GM19099 (cell line): Measurements from ENCODE around the gene AKR1D1.

Source experiments
- POLR2A ChIP-seq: IDR thresholded peaks from 3 replicates; pipeline ENCODE4 v1.6.1; 2011; ENCODE audit warnings: low read depth; ENCODE audit not compliant: insufficient read length; ENCODE audit errors: extremely low read depth

Gene AKR1D1, protein sequence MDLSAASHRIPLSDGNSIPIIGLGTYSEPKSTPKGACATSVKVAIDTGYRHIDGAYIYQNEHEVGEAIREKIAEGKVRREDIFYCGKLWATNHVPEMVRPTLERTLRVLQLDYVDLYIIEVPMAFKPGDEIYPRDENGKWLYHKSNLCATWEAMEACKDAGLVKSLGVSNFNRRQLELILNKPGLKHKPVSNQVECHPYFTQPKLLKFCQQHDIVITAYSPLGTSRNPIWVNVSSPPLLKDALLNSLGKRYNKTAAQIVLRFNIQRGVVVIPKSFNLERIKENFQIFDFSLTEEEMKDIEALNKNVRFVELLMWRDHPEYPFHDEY

DNA sequence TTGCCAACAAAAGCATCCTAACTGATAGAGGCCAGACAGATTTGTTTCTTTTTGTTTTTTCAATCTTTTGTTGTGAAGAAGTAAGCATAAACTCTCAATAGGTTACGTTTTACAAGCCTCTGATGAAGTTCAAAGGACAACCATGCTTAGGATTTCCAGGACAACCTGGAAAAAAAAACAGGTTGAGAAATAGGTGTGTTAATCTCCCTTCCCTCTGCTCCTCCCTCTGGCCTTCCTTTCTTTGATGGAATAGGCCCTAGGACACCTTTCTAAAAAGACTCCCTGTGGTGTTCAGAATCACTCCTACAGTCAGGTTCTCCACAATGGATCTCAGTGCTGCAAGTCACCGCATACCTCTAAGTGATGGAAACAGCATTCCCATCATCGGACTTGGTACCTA lies at the start of gene AKR1D1:
TSS of gene AKR1D1 (plus strand) at position 264 of the 400 bp plus-strand sequence. CDS start at position 324, 60 bp downstream.
- TF ChIP-seq POLR2A = no peak

DNA sequence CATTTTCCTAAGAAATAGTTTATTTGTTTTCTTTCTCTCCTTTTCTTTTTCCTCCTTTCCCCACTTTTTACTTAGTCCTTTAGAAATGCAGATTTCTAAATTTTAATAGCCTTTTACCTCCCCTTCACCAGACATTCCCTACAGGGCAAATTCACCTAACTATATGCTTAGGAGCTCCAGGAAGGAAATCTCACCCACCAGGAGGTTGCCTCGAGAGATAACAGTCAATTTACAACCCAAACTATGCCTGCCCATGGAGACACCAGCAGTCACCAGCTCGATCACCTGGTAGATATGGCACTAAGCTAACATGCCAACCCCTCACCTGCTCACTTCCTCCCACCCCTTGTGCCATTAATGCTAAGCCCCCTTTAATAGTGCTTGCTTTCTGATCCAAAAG lies 49.2 kb upstream of the AKR1D1 start:
- no peak for TF ChIP-seq POLR2A

DNA sequence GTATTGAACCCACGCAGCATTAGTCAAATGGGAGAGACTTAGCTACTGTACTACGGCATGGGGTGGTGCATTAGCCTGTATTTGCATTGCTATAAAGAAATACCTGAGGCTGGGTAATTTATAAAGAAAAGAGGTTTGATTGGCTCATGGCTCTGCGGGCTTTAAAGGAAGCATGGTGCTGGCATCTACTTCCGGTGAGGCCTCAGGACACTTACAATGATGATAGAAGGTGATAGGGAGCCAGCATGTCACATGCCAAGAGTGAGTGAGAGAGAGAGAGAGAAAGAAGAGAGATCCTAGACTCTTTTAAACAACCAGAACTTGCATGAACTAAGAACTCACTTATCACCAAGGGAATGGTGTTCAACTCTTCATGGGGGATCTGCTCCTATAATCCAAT lies 47.1 kb upstream of the AKR1D1 start:
- no peak for TF ChIP-seq POLR2A

DNA sequence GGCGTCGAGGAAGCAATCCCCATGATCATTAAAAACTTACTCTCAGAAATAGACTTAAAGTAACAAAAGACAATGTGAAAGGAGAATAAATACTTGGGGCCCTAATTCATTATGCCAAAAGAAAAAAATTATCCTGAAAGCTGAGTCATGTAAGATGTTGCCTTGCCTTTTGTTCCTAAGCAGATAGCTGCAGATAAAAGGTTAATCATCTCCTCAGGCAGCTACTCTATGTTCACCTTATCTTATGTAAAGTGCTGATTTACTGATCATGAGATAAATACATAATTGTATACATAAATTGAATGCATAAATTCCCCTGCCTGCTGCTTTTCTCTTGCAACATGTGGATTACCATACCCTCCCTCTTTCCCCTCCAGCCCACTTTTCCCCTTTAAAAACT lies 46.3 kb upstream of the AKR1D1 start:
- no peak for TF ChIP-seq POLR2A

DNA sequence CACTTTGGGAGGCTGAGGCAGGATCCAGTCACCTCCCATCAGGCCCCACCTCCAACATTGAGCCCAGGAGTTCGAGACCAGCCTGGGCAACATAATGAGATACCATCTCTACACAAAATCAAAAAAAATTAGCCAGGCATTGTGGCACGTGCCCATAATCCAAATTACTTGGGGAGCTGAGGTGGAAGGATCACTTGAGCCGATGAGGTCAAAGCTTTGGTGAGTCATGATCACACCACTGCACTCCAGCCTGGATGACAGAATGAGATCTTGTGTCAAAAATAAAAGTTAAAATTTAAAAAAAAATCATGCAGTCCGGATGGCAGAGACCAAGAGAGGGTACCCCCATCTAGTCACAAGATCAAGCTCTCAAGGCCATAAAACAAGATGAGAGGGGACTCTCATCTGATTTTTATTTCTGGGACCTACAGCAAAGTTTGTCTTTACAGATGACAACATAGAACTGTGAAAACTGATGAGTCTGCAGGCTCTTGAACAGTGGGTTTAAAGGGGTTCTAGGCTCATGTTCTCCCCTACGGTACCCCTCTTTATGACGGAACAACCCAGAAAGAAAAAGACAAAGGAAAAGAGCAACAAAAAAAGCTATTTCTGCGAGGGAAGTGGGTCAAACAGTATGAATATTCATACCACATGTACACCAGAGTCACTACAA lies 45.4 kb upstream of the AKR1D1 start:
- no peak for TF ChIP-seq POLR2A

DNA sequence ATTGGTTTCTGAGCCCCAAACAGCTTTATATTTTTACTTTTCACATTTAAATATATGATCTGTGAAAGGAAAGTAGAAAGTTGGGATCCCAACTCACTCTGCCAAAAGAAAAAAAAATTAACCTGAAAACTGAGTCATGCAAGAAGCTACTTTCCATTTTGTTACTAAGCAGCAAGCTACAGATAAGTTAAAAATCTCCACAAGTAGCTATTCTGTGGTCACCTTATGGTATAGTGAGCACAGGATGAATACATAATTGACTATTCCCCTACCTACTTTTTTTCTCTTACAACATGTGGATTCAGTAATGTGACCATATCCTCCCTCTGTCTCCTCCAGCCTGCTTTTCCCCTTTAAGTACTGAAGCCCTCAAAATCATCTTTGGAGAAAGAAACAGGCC lies 44.1 kb upstream of the AKR1D1 start:
- no peak for TF ChIP-seq POLR2A

DNA sequence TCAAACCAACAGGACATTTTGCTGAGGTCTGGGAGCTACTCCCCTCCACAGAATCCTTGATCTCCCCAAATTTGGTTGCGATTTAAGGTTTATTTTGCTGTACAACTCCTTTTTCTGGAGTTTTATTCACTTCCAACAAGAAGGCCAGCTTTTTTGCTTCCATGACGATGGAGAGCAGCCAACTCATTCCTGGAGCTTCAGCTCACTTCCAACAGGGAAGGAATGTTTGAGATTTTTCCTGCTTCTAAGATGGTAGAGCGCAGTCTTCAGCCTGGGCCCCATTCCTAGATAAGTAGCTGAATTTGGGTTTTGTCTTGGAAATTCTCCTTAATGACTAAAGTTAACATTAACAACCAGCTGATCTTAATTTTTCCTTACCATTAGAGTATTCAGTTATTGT lies 43.5 kb upstream of the AKR1D1 start:
- no peak for TF ChIP-seq POLR2A

DNA sequence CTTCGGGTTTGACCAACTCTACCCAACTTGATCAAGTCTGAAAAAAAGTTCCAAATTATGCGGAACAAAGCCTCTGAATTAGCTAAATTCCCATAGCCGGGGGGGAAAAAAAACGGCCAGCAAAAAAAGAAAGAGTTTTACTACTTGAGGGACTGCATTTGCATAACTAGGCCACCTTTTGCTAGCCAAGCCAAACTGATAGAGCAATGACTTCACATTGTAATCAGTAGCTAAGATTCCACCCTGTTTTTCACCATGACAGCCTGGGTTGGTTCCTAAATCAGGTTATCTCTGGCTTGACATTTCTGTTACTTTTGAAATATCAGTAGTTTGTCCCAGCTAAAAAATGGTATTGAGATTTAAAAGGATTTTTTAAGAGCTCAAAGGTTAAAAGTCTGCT lies 43.0 kb upstream of the AKR1D1 start:
- TF ChIP-seq POLR2A = no peak

DNA sequence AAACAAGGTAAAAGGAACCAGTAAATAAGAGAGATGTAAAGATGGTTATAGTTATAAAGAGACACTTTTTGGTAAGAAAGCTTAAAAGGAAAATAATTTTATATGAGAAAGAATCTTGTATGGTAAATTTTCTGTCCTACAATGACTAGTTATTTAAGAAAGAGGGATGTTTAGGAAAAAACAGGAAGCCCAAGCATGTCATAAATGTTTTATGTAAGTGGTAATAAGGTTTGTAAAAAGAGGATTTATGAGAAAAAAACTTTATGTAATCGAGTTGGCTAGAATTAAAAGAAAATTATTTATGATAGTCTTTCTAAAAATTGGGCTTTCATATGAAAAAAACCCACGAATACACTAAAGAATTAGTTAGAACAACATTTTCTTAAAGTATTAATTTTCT lies 40.1 kb upstream of the AKR1D1 start:
- TF ChIP-seq POLR2A = no peak

DNA sequence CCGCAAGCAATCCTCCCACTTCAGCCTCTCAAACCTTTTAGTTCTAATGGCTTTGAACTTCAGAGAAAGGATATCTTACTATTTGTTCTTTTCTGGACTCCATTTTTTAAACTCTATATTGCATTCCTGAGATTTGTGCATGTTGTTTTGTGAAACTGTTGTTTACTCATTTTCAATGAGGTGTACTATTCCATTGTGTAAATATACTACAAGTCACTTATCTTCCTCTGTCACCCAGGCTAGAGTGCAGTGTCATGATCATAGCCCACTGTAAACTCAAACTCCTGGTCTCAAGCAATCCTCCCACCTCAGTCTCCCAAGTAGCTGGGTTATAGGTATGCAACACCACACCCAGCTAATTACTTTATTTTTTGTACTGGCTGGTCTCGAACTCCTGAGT lies 31.4 kb upstream of the AKR1D1 start:
- TF ChIP-seq POLR2A = no peak

DNA sequence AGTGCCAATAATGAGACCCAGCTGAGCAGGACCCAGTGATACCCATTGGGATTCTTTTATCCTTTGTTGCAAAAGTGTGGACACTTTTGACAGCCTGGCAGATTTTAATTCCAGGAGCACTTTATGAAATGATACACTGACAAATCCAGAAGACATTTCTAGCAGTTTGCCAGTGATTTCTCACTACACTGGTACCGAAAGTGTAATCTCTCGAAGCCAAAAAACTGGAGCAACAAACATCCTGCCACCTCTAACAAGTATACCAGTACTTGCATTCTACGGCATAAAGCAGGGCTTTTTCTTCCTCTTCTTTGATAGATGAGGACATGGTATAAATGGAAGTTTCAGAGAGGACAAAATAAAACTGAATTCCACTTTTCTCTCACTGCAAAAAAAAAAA lies 28.4 kb upstream of the AKR1D1 start:
- TF ChIP-seq POLR2A = no peak

DNA sequence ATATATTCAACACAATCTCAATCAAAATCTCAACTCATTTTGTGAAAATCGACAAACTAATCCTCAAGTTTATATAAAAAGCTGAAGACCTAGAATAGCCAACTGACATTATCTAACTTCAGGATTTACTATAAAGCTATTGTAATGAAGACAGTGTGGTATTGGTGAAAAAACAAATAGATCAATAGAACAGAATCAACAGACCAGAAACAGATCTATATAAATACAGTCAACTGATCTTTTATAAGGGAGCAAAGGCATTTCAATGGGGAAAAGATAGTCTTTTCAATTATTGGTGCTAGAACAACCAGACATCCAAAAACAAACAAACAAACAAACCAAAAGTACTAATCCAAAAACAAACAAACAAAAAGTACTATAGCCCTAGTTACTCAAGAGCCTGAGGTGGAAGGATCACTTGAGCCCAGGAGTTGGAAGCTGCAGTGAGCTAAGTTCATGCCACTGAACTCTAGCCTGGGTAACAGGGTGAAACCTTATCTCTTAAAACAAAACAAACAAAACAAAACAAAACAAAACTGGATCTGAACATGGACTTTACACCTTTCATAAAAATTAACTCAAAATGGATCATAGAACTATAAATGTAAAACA lies 26.6 kb upstream of the AKR1D1 start:
- TF ChIP-seq POLR2A = no peak

DNA sequence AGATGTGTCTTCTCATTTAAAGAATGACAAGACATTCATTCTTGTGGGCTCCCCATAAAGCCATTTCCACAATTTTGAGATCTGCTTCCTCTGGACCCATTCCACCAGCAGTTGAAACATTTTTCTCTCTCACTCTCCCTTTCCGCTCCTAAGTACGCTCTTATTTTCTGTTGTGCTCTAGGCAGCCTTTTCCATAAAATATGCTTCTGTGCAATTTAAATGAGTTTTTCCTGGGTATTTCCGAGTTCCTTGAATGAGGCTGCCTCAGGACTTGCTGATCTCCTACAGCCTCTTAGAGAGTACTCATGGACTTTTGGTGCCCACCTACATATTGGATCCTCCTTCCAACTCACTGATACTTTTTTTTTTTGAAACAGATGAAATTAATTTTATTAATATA lies 23.6 kb upstream of the AKR1D1 start:
- TF ChIP-seq POLR2A = no peak

DNA sequence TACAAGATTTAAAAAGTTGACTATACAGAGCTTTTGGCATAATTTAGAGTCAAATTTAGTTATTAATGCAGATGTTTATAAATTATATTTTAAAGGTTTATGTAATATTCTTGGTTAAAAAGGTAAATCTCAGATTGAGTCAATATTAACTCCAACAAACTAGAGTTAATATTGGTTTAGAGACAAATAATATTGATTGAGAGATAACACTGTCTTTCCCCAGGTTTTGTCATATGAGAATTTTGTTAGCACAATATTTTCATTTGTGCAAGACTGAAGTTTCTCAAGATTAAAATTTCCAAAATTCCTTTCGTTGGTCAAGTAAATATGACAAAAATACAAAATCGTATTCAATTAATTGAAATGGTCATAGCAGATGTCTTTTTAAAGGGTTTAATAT lies 12.9 kb upstream of the AKR1D1 start:
- TF ChIP-seq POLR2A = no peak

DNA sequence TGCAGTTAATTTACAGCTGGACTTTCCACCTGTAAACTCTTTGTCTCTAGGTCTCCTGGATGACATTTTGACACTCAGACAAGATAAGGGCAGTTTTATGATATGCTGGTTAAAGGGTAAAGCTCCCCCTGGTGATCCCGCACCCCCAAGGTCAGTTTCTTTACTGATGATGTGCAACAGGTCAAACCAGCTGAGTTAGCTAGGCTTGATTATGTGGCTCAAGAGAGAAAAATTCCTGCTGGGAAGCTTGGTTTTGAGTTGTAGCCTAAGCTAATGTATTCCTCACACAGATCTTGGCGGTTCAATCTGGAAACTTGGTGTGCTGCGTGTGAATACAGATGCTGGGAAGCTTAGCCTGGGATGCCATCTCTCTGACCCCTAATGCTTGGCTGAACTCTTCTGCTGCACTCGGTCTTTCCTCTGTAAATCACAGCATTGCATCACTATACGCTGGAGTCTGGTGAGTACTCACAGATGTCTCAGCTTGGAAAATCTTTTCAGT lies 11.4 kb upstream of the AKR1D1 start:
- TF ChIP-seq POLR2A = no peak

DNA sequence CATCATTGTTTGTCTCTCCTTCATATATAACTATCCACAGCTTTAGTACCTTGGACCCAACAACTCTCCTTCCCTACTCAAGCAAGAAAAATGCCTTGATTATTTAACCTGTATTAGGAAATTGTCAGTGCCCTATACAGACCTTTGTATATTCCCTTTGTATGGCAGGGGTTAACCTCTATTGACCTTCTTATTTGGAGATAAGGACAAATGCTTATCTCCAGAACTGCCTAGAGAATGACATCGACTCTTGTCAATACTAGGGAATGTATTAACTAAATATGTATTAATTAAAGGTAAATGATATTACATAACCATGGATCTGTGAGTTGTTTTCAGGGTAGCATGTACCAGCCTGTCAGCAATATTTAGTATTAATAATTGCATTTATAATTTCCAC lies 10.4 kb upstream of the AKR1D1 start:
- TF ChIP-seq POLR2A = no peak
